B cell (primary cell): ENCODE measurements around the gene CBR4. TPM values are rescaled to one million over a fixed set of nuclear protein-coding genes. Genes with fewer than 3 reads are reported as not detected.

Experiments used
- ATAC-seq: fragments of 200-7000 bp; cut with Tn5 transposase; one replicate; pipeline ENCODE4 v1.10.0; 2021; ENCODE audit warnings: low read depth, mild to moderate bottlenecking, moderate number of reproducible peaks, moderate library complexity
- CTCF ChIA-PET: fragments of 350-600 bp; sonication (Branson Sonifier 250); formaldehyde crosslinking; loops from one replicate; lab custom pipeline; 2021; ENCODE audit warnings: antibody characterized with exemption, inconsistent platforms; lab: Charles Lee
- POLR2A ChIA-PET: fragments of 350-600 bp; sonication (Branson Sonifier 250); formaldehyde crosslinking; loops from one replicate; lab custom pipeline; 2021; ENCODE audit warnings: antibody characterized with exemption; lab: Charles Lee
- DNase-seq: peaks from one replicate; pipeline ENCODE4 v3.0.0; 2013
- H2AFZ ChIP-seq: 2 replicates; pipeline ENCODE4 v1.6.1; 2012; ENCODE audit warnings: mild to moderate bottlenecking, low read depth, low read length; ENCODE audit not compliant: insufficient read depth, poor library complexity, severe bottlenecking
- H3K27ac ChIP-seq, 2 donors: 1 replicate in 1 of 2; 2 replicates in 1 of 2; pipeline ENCODE4 v1.5.1; 2012 to 2013; ENCODE audit warnings: low read length in 2 of 2, mild to moderate bottlenecking in 2 of 2, moderate library complexity in 1 of 2
- H3K27me3 ChIP-seq, 4 experiments: fragments of 200-600 bp in 1 of 4; sonication (generic) in 1 of 4; replicated peaks in 1 of 4; 1 replicate in 2 of 4; 2 replicates in 2 of 4; pipeline versions ENCODE4 v1.6.1 to v1.7.0; 2013 to 2016; ENCODE audit warnings: low read length in 3 of 4, mild to moderate bottlenecking in 2 of 4, mixed read lengths in 1 of 4, moderate library complexity in 1 of 4; ENCODE audit not compliant: insufficient read depth in 4 of 4, control insufficient read depth in 3 of 4; ENCODE audit errors: control extremely low read depth in 1 of 4
- H3K36me3 ChIP-seq, 2 experiments: replicated peaks in 1 of 2; 1 replicate in 1 of 2; 2 replicates in 1 of 2; pipeline versions ENCODE4 v1.6.1 to v1.7.1; 2013; ENCODE audit warnings: low read length in 1 of 2; ENCODE audit not compliant: insufficient read depth in 2 of 2, control insufficient read depth in 1 of 2; ENCODE audit errors: control extremely low read depth in 1 of 2, extremely low read depth in 1 of 2
- H3K4me1 ChIP-seq, 2 donors: fragments of 200-600 bp in 1 of 2; sonication (generic) in 1 of 2; 1 replicate in 1 of 2; 2 replicates in 1 of 2; pipeline versions ENCODE4 v1.5.1 to v1.6.1; 2013 to 2017; ENCODE audit warnings: low read length in 2 of 2; ENCODE audit not compliant: control insufficient read depth in 2 of 2, insufficient read depth in 2 of 2
- H3K4me2 ChIP-seq: replicated peaks from 2 replicates; pipeline ENCODE3; 2012; ENCODE audit warnings: mild to moderate bottlenecking, low read depth, low read length; ENCODE audit not compliant: poor library complexity, severe bottlenecking
- H3K4me3 ChIP-seq, 5 experiments: fragments of 200-600 bp in 1 of 5; sonication (generic) in 1 of 5; 1 replicate in 3 of 5; 2 replicates in 2 of 5; pipeline versions ENCODE4 v1.5.1 to v1.7.0; 2011 to 2016; ENCODE audit warnings: low read length in 4 of 5, mild to moderate bottlenecking in 4 of 5, low read depth in 2 of 5, control low read depth in 1 of 5, moderate library complexity in 1 of 5; ENCODE audit not compliant: insufficient read depth in 1 of 5; ENCODE audit errors: control extremely low read depth in 1 of 5, extremely low read depth in 1 of 5
- H3K79me2 ChIP-seq: fragments of 200-600 bp; sonication (generic); one replicate; pipeline ENCODE4 v1.6.0; 2016; ENCODE audit warnings: low read length; ENCODE audit not compliant: control insufficient read depth, insufficient read depth
- H3K9ac ChIP-seq: fragments of 200-600 bp; sonication (generic); 2 replicates; pipeline ENCODE4 v1.6.1; 2017; ENCODE audit warnings: mild to moderate bottlenecking, low read length, moderate library complexity
- H3K9me3 ChIP-seq, 3 donors: one replicate each; pipeline versions ENCODE4 v1.6.1 to v1.7.1; 2013; ENCODE audit warnings: low read length in 2 of 3; ENCODE audit not compliant: control insufficient read depth in 2 of 3, insufficient read depth in 1 of 3; ENCODE audit errors: control extremely low read depth in 1 of 3
- H4K20me1 ChIP-seq: 2 replicates; pipeline ENCODE4 v1.6.0; 2012; ENCODE audit warnings: mild to moderate bottlenecking, low read length; ENCODE audit not compliant: insufficient read depth, control insufficient read depth, poor library complexity, severe bottlenecking
- H3K27ac Mint-ChIP-seq: one replicate; pipeline ENCODE4 v1.8.0; 2021; ENCODE audit warnings: mixed read lengths
- H3K27me3 Mint-ChIP-seq: one replicate; pipeline ENCODE4 v1.8.0; 2021; ENCODE audit warnings: mixed read lengths
- H3K4me1 Mint-ChIP-seq: one replicate; pipeline ENCODE4 v1.8.0; 2021; ENCODE audit warnings: mixed read lengths
- H3K4me3 Mint-ChIP-seq: one replicate; pipeline ENCODE4 v1.8.0; 2021; ENCODE audit warnings: mixed read lengths
- H3K9me3 Mint-ChIP-seq: one replicate; pipeline ENCODE4 v1.8.0; 2022; ENCODE audit warnings: mixed read lengths; ENCODE audit not compliant: insufficient read depth
- CTCF ChIP-seq: fragments of 200-600 bp; IDR thresholded peaks from one replicate; pipeline ENCODE4 v1.8.0; 2022; ENCODE audit warnings: antibody characterized with exemption, mild to moderate bottlenecking
- EZH2 ChIP-seq: IDR thresholded peaks from 2 replicates; pipeline ENCODE4 v1.6.1; 2012; ENCODE audit warnings: borderline replicate concordance, low read depth, mild to moderate bottlenecking, moderate library complexity, low read length; ENCODE audit not compliant: insufficient read depth, poor library complexity, severe bottlenecking
- WGBS: methylation state at CpG from one replicate; pipeline ENCODE4 v1.1.5; 2013; ENCODE audit warnings: missing lambda C conversion rate; ENCODE audit not compliant: insufficient coverage; 5-methylcytosine and 5-hydroxymethylcytosine counted together
- intact Hi-C: fragments of 100-400 bp; cut with micrococcal nuclease; formaldehyde crosslinking; loops from one replicate; pipeline ENCODE4 v1.10.0; 2022
- polyA plus RNA-seq: library from polyadenylated mRNA; depleted of rRNA; stranded (reverse); fragments of >200 nt; gene quantifications from 2 replicates; pipeline ENCODE4 v1.2.3, GENCODE V29; 2012
- total RNA-seq, 2 donors: library from RNA; stranded (reverse); fragments of 120-200 nt in 1 of 2; gene quantifications; 1 replicate in 1 of 2; 2 replicates in 1 of 2; pipeline versions ENCODE4 v1.2.3 to v1.2.4, GENCODE V29; 2013 to 2022

CBR4 gene
- total and polyA plus RNA-seq, 2 donors (not counting 1 experiment from before 2014, with no cell fraction given) = 7.9 to 32.1 TPM

- CTCF ChIA-PET = interaction anchor here (1.1 to 1.7 kb wide), 4 partner anchors 14 to 496 kb away, joined by 3 to 8 read pairs (median 4); partner anchors contain the start of gene CBR4
- Histone ChIP-seq H3K4me3 (no peak overlapping the region), H3K27me3 (no peaks in the 10 kb centered on the region), H2AFZ (no peak overlapping the region), H3K4me1 (no peaks in the 10 kb centered on the region), H3K27ac (no peak overlapping the region), H3K4me2 (no peak overlapping the region), H4K20me1 (peaks cover 6% of the 10 kb centered on the region), H3K36me3 (peaks cover 11 to 32% of the 10 kb centered on the region in 2 experiments), H3K9me3 (no peaks in the 10 kb centered on the region), H3K9ac (no peak overlapping the region), H3K79me2 (peaks cover 4% of the 10 kb centered on the region)
- ATAC-seq (no peak), DNase-seq (no peak)
- peaks cover 2% of the 10 kb centered on the region for H3K4me1 Mint-ChIP-seq
- H3K27ac Mint-ChIP-seq = peak overlapping the region; percentile 1
- no peak for TF ChIP-seq EZH2
- TF ChIP-seq CTCF = no peak
- no peaks in the 10 kb centered on the region for H3K27me3 Mint-ChIP-seq
- no peak overlapping the region for H3K4me3 Mint-ChIP-seq
- POLR2A ChIA-PET = no interaction called here
- H3K9me3 Mint-ChIP-seq = no peaks in the 10 kb centered on the region
- WGBS = no CpG with 5 or more reads among the region's 2 CpGs
- intact Hi-C loops = no loop called here
These were observed 14.3 kb downstream of the CBR4 start for GRCh38 chr4:168995537-168996295.

- Mint-ChIP-seq H3K4me1 (peaks cover 1% of the 10 kb centered on the region), H3K9me3 (no peaks in the 10 kb centered on the region), H3K27ac (no peak overlapping the region), H3K27me3 (no peaks in the 10 kb centered on the region), H3K4me3 (no peak overlapping the region)
- Histone ChIP-seq H2AFZ (no peak overlapping the region), H3K36me3 (peaks cover 11 to 32% of the 10 kb centered on the region in 2 experiments), H3K79me2 (peaks cover 4% of the 10 kb centered on the region), H3K9me3 (no peaks in the 10 kb centered on the region), H3K4me2 (no peak overlapping the region), H3K4me1 (no peaks in the 10 kb centered on the region), H3K27me3 (no peaks in the 10 kb centered on the region), H3K9ac (no peak overlapping the region), H4K20me1 (peaks cover 6% of the 10 kb centered on the region), H3K4me3 (no peak overlapping the region), H3K27ac (no peak overlapping the region)
- TF ChIP-seq EZH2 (no peak), CTCF (no peak)
- intact Hi-C loops = no loop called here
- ATAC-seq = no peak
- ChIA-PET CTCF (interaction anchor here (0.7 kb wide), 1 partner anchor 10 kb away, joined by 3 read pairs; no protein-coding TSS in a partner anchor), POLR2A (no interaction called here)
- no CpG with 5 or more reads among the region's 4 CpGs for WGBS
- DNase-seq = no peak
These were observed 15.1 kb downstream of the CBR4 start for GRCh38 chr4:168994958-168995357.
